Vagina (tissue), 2 donors: Measurements from ENCODE around the gene KRTAP10-11. TPM values are rescaled to one million over a fixed set of nuclear protein-coding genes. Genes with fewer than 3 reads are reported as not detected.
"Not testable (repeated sequence)": the region's sequence is repeated elsewhere in the genome, so short reads cannot be mapped to it uniquely, and the experiment has no call there.

ENCODE experiments used
- DNase-seq, 2 donors: peaks; one replicate each; pipeline ENCODE4 v3.0.0-alpha.2; 2017; ENCODE audit errors: extremely low spot score in 2 of 2
- H3K27ac ChIP-seq: fragments of 200-600 bp; sonication (generic); one replicate; pipeline ENCODE4 v1.5.1; 2019
- H3K27me3 ChIP-seq: fragments of 200-600 bp; sonication (generic); one replicate; pipeline ENCODE4 v1.5.1; 2019
- H3K36me3 ChIP-seq, 2 donors: fragments of 200-600 bp; sonication (generic); one replicate each; pipeline ENCODE4 v1.5.1; 2017 to 2019
- H3K4me1 ChIP-seq: fragments of 200-600 bp; sonication (generic); one replicate; pipeline ENCODE4 v1.5.1; 2019
- H3K4me3 ChIP-seq, 2 donors: fragments of 200-600 bp; sonication (generic); 1 replicate in 1 of 2; 2 replicates in 1 of 2; pipeline ENCODE4 v1.5.1; 2016 to 2019
- H3K9me3 ChIP-seq: fragments of 200-600 bp; sonication (generic); one replicate; pipeline ENCODE4 v1.5.1; 2019
- POLR2A ChIP-seq, 2 donors: fragments of 450-650 bp; IDR thresholded peaks; one replicate each; pipeline ENCODE4 v1.6.1; 2017; ENCODE audit warnings: antibody characterized with exemption in 2 of 2, mild to moderate bottlenecking in 2 of 2, moderate library complexity in 2 of 2
- POLR2AphosphoS5 ChIP-seq, 2 donors: sonication (generic); formaldehyde crosslinking; IDR thresholded peaks; one replicate each; pipeline ENCODE4 v1.9.0; 2017; ENCODE audit warnings: antibody characterized with exemption in 2 of 2, mild to moderate bottlenecking in 2 of 2, low read depth in 1 of 2; ENCODE audit not compliant: insufficient read depth in 1 of 2
- intact Hi-C: fragments of 100-400 bp; cut with DNase I; formaldehyde crosslinking; loops from one replicate; pipeline ENCODE4 v1.15.1; 2023
- total RNA-seq: library from RNA; depleted of rRNA; stranded (reverse); fragments of >200 nt; gene quantifications from one replicate; pipeline ENCODE4 v1.2.3, GENCODE V29; 2016
- TF ChIP-seq, protein P1 (sequence below), 3 experiments: fragments of 450-650 bp in 2 of 3; fragments of 200-600 bp in 1 of 3; sonication (generic) in 1 of 3; IDR thresholded peaks; one replicate each; pipeline ENCODE4 v1.5.1; 2017 to 2019; ENCODE audit warnings: antibody characterized with exemption in 3 of 3, mild to moderate bottlenecking in 2 of 3, moderate library complexity in 2 of 3

The KRTAP10-11 gene
- total RNA-seq, 1 donor from 2014 or later = not detected

DNA sequence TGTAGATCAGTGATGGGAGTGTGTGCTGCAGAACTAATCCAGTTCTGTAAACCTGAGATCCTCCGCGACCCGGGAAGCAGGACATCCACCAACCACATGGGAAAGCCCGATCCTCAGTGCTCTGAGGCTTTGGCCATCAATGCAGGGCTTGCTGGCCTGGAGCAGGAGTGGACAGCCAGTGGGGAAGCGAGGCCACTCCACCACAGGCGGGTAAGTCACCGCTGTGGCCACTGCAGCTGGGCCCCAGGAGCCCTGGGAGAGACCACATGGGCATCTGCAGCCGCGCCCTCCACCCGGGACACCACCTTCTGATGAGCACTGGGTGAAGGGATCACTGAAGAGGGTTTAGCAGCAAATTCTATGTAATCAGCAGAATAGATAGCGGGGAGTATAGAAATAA is 34.9 kb downstream of the KRTAP10-11 start:
- H3K4me1 ChIP-seq = no peaks in the 10 kb centered on the region
- DNase-seq = peak in 1 of 2 donors; percentile 32
- intact Hi-C loops = no loop called here
- no peaks in the 10 kb centered on the region for H3K27me3 ChIP-seq
- no peak overlapping the region for H3K4me3 ChIP-seq
- no peaks in the 10 kb centered on the region for H3K36me3 ChIP-seq
- TF ChIP-seq POLR2AphosphoS5 (IDR thresholded peaks at IDR 0.05; ENCODE audit: insufficient read depth in 1 of 2, low read depth in 1 of 2) = no peak
- TF ChIP-seq, protein P1, sequence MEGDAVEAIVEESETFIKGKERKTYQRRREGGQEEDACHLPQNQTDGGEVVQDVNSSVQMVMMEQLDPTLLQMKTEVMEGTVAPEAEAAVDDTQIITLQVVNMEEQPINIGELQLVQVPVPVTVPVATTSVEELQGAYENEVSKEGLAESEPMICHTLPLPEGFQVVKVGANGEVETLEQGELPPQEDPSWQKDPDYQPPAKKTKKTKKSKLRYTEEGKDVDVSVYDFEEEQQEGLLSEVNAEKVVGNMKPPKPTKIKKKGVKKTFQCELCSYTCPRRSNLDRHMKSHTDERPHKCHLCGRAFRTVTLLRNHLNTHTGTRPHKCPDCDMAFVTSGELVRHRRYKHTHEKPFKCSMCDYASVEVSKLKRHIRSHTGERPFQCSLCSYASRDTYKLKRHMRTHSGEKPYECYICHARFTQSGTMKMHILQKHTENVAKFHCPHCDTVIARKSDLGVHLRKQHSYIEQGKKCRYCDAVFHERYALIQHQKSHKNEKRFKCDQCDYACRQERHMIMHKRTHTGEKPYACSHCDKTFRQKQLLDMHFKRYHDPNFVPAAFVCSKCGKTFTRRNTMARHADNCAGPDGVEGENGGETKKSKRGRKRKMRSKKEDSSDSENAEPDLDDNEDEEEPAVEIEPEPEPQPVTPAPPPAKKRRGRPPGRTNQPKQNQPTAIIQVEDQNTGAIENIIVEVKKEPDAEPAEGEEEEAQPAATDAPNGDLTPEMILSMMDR (IDR thresholded peaks at IDR 0.05) = no peak
- TF ChIP-seq POLR2A (IDR thresholded peaks at IDR 0.05) = no peak
- no peak overlapping the region for H3K27ac ChIP-seq
- no peaks in the 10 kb centered on the region for H3K9me3 ChIP-seq

DNA sequence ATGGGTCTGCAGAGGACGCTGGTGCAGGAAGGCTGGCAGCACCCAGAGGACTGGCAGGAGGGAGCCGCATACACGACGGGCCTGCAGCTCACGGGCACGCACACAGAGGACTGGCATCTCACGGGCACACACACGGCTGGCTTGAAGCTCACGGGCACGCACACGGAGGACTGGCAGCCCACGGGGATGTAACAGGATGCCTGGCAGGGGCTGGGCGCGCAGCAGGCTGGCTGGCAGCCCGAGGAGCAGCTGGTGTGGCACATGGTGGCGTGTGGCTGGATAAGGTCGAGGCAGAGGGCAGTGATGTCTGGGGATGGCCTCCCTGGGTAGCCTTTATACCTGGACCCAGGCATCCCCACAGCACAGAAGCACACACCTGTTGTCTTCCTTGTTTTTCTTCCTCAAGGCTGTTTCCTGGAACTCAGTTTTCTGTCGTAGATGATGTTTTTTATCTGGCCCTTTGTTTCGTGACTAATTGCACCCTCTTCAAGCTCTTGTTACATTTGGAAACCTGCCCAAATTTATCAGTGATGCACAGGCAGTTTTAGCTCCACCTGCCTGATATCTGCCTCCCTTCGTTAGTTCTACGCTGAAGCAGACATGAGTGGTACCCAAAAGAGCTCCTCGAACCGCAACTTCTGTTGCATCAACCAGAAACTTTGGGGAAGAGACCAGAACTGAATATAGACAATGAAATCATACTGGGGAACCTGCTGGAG is 35.8 kb downstream of the KRTAP10-11 start, which contains the start of gene KRTAP12-1:
Gene KRTAP12-1, minus strand, starts transcription at position 303 of the 719 bp plus-strand sequence. Its CDS starts 40 bp downstream, at position 263.
- DNase-seq = peak; percentile 37 to 87
- TF ChIP-seq, protein P1 (IDR thresholded peaks at IDR 0.05) = no peak
- no peak for TF ChIP-seq POLR2A (IDR thresholded peaks at IDR 0.05)
- no peak for TF ChIP-seq POLR2AphosphoS5 (IDR thresholded peaks at IDR 0.05; ENCODE audit: insufficient read depth in 1 of 2, low read depth in 1 of 2)
- H3K27ac ChIP-seq = no peak within 1 kb of the TSS
- intact Hi-C loops = no loop called here
- no peaks in the 10 kb centered on the region for H3K36me3 ChIP-seq
- no peaks in the 10 kb centered on the region for H3K9me3 ChIP-seq
- H3K4me1 ChIP-seq = no peaks in the 10 kb centered on the region
- H3K27me3 ChIP-seq = no peaks in the 10 kb centered on the region
- H3K4me3 ChIP-seq = no peak within 1 kb of the TSS

DNA sequence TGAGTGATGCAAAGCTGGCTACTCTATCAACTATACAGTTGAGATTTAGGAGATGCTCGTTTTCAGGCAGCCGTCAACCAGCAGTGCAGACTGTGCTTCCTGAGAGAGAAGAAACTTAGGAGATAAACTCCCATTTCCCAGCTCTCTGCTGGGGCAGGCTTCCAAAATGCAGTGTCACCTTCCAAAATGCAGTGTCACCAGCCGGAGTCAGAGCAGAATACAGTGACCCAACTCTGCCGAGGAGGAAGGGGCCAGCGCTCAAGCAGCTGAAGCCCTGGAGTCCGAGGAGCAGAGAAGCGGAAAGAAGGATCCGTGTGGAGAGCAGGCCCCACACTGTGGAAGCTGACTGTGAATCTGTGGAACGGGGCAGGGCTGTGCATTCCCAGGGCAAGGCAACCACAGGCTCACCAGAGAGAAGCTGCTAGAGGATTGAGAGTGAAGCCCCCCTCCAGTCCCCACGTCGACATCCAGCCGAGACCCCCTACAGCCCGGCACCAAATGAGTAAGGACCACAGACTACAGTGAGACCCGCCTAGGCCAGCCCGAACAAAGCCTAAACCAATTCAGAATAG is 36.5 kb downstream of the KRTAP10-11 start:
- Histone ChIP-seq H3K9me3 (no peaks in the 10 kb centered on the region), H3K27ac (no peak overlapping the region), H3K4me1 (no peaks in the 10 kb centered on the region), H3K36me3 (no peaks in the 10 kb centered on the region), H3K27me3 (no peaks in the 10 kb centered on the region), H3K4me3 (no peak overlapping the region)
- TF ChIP-seq POLR2AphosphoS5 (IDR thresholded peaks at IDR 0.05; ENCODE audit: insufficient read depth in 1 of 2, low read depth in 1 of 2) = no peak
- TF ChIP-seq, protein P1 (IDR thresholded peaks at IDR 0.05) = no peak
- TF ChIP-seq POLR2A (IDR thresholded peaks at IDR 0.05) = no peak
- DNase-seq = peak; percentile 49 to 64
- intact Hi-C loops = no loop called here

DNA sequence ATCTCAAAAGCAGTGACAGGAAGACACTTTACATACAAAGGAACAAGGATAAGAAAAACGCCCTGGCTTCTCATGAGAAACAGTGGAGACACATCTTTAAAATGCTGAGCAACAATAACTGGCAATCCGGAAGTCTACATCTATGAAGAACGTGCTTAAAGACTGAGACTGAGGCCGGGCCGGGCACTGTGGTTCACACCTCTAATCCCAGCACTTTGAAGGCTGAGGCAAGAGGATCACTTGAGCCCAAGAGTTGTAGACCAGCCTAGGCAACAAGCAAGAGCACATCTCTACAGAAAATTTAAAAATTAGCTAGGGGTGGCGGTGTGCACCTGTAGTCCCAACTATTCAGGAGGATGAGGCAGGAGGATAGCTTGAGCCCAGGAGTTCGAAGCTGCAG is 37.9 kb downstream of the KRTAP10-11 start:
- no peak for TF ChIP-seq POLR2A (IDR thresholded peaks at IDR 0.05)
- TF ChIP-seq, protein P1 (IDR thresholded peaks at IDR 0.05) = no peak
- Histone ChIP-seq H3K36me3 (no peaks in the 10 kb centered on the region), H3K4me1 (no peaks in the 10 kb centered on the region), H3K27ac (no peak overlapping the region), H3K27me3 (no peaks in the 10 kb centered on the region), H3K9me3 (no peaks in the 10 kb centered on the region), H3K4me3 (no peak overlapping the region)
- peak in 1 of 2 donors; percentile 69 for DNase-seq
- intact Hi-C loops = no loop called here

DNA sequence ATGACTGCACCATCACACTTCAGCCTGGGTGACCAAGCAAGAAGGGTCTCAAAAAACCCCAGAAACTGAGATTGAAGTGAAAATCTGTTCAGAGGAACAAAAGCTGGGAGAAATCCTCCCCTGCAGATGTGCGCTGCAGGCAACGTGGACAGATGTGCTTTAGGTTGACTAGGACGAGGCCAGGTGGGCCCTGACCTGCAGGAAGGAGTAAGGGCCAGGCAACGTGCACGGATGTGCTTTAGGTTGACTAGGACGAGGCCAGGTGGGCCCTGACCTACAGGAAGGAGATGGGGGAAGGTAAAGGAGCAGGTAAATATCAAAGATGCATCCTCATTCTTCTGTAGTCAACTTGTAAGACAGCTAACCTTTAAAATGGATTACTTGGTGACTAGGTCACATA is 38.3 kb downstream of the KRTAP10-11 start:
- no peak for DNase-seq
- H3K4me1 ChIP-seq = no peaks in the 10 kb centered on the region
- no peaks in the 10 kb centered on the region for H3K9me3 ChIP-seq
- H3K27me3 ChIP-seq = no peaks in the 10 kb centered on the region
- H3K36me3 ChIP-seq = no peaks in the 10 kb centered on the region
- intact Hi-C loops = no loop called here
- TF ChIP-seq POLR2AphosphoS5 (IDR thresholded peaks at IDR 0.05; ENCODE audit: insufficient read depth in 1 of 2, low read depth in 1 of 2) (no peak), POLR2A (IDR thresholded peaks at IDR 0.05) (no peak)
- TF ChIP-seq, protein P1 (IDR thresholded peaks at IDR 0.05) = no peak
- H3K4me3 ChIP-seq = no peak overlapping the region
- no peak overlapping the region for H3K27ac ChIP-seq

DNA sequence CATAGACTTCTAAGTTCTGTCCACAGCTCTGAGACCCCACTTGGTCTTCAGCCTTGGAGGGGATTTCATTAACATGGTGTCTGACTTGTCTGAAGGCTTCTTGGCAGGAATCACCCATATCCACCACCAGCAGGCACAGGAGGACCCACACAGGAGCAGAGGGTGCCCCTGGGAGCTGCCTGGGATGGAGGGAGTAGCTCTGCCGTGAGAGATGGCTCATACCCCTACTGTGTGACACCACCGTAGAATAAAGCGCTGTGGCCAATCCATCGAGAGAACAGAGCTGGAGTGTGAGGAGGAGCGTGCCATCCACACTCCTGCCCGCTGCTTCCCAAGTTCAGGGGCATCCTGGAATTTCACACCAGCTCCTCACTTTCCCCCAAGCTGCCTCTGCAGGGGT is 38.8 kb downstream of the KRTAP10-11 start:
- H3K27ac ChIP-seq, H3K27me3 ChIP-seq, H3K4me1 ChIP-seq, H3K9me3 ChIP-seq, H3K36me3 ChIP-seq, H3K4me3 ChIP-seq, intact Hi-C loops: not testable (repeated sequence)
- peak; percentile 76 to 77 for DNase-seq
